ENCODE results near the gene PTPRN2. TPM values are rescaled to one million over a fixed set of nuclear protein-coding genes. Genes with fewer than 3 reads are reported as not detected.

The PTPRN2 gene
- total RNA-seq, 1 donor from 2014 or later = 1.8 TPM

DNA sequence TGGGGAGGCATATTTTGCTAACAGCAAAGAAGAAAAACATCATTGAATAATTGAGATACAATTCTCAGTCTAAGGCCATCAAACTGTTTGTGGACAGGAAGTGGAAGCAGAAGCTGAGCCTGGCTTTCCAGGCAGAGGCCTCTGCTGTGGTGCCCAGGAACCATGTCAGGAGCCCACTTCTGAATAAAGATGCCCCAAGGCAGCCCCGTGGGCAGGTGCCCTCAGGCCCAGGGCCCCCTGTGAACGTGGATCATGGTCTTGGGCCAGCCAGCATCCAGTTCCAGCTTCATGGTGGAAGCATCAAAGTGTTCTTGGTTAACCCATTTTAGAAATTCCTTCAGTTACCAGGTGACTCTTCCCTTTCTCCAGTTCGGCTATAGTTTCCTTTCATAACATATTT lies 346.8 kb downstream of the PTPRN2 start:
- H3K4me1 Mint-ChIP-seq = no peaks in the 10 kb centered on the region
- no peak overlapping the region for H3K4me3 Mint-ChIP-seq
- TF ChIP-seq, protein P1, sequence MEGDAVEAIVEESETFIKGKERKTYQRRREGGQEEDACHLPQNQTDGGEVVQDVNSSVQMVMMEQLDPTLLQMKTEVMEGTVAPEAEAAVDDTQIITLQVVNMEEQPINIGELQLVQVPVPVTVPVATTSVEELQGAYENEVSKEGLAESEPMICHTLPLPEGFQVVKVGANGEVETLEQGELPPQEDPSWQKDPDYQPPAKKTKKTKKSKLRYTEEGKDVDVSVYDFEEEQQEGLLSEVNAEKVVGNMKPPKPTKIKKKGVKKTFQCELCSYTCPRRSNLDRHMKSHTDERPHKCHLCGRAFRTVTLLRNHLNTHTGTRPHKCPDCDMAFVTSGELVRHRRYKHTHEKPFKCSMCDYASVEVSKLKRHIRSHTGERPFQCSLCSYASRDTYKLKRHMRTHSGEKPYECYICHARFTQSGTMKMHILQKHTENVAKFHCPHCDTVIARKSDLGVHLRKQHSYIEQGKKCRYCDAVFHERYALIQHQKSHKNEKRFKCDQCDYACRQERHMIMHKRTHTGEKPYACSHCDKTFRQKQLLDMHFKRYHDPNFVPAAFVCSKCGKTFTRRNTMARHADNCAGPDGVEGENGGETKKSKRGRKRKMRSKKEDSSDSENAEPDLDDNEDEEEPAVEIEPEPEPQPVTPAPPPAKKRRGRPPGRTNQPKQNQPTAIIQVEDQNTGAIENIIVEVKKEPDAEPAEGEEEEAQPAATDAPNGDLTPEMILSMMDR (IDR thresholded peaks at IDR 0.05) = no peak
- H3K27me3 Mint-ChIP-seq = no peaks in the 10 kb centered on the region
- no peaks in the 10 kb centered on the region for H3K36me3 Mint-ChIP-seq (ENCODE audit: low read depth)
- H3K27ac Mint-ChIP-seq = no peak overlapping the region
- ATAC-seq (ENCODE audit: low read depth) (no peak), DNase-seq (no peak)
- ChIA-PET CTCF (no interaction called here), POLR2A (no interaction called here)
- no peaks in the 10 kb centered on the region for H3K9me3 Mint-ChIP-seq
- intact Hi-C loops (cut with micrococcal nuclease) = no loop called here

DNA sequence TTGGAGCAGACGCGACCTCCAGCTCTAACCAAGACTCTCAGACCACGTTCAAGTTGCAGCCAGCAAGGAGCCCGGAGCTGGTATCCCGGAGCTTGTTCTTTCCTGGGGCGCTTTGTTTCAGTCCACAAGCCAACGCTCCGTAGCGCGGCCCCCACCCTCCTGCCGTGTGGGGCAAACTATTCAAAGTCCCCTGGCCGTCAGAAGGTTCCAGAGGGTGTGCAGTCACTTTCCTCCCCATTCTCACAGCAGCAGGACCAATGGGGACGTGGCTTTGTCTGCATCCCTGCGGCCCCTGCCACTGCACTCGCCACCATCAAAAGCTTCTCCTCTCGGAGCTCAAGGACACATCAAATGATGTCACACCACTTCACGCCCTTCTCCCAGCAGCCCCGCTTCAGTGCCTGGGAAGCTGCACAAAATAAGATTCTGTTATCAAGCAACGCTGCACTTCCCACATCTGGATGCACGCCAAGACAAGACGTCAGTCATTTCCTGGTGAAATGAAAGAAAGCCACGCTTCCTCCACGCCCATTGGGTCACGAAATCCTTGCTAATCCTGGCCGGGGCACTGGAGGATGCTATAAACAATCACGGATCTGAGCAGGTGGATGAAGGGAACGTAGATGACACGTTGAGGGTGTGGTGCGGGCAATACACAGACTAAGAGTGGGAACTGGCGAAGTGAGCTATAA lies 348.2 kb downstream of the PTPRN2 start:
- Mint-ChIP-seq H3K9me3 (no peaks in the 10 kb centered on the region), H3K4me1 (no peaks in the 10 kb centered on the region), H3K4me3 (no peak overlapping the region), H3K36me3 (ENCODE audit: low read depth) (no peaks in the 10 kb centered on the region), H3K27me3 (no peaks in the 10 kb centered on the region), H3K27ac (no peak overlapping the region)
- ChIA-PET POLR2A (no interaction called here), CTCF (no interaction called here)
- ATAC-seq (ENCODE audit: low read depth) = no peak
- DNase-seq = no peak
- TF ChIP-seq, protein P1 (IDR thresholded peaks at IDR 0.05) = no peak
- intact Hi-C loops (cut with micrococcal nuclease) = no loop called here

DNA sequence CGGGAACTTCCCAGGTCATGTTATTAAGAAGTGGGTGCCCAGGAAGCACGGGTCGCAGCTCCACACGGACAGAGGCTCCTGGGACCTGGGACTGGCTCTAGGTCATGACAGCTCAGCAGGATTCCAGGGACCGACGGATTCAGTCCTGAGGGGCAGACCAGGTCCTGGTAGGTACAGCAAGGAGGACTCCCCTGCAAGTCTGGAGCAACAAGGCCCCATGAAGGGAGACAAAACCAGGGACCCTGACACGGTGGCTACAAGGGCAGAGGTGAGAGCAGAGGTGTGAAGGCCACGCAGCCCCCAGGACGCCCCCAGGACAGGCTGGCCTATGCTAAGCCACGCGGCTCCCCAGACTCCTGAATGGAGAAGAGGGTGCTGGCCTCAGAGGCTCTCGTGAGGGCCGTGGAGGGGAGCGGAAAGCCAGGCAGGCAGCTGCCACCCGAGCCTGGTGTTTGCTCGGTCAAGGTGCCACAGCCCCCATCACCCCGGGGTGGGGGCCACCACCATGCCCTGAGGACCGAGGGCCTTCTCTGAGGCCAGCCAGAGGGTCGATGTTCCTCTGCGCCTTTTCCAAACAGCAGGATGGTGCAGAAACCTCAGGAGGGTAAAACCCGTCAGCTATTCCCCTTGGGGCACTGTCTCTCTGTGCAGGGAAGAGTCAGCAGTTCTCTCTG lies 348.9 kb downstream of the PTPRN2 start:
- intact Hi-C loops (cut with micrococcal nuclease) = no loop called here
- ChIA-PET CTCF (no interaction called here), POLR2A (no interaction called here)
- no peak for DNase-seq
- no peak overlapping the region for H3K27ac Mint-ChIP-seq
- H3K4me1 Mint-ChIP-seq = no peaks in the 10 kb centered on the region
- no peaks in the 10 kb centered on the region for H3K9me3 Mint-ChIP-seq
- TF ChIP-seq, protein P1 (IDR thresholded peaks at IDR 0.05) = no peak
- no peaks in the 10 kb centered on the region for H3K27me3 Mint-ChIP-seq
- H3K4me3 Mint-ChIP-seq = no peak overlapping the region
- ATAC-seq (ENCODE audit: low read depth) = no peak
- no peaks in the 10 kb centered on the region for H3K36me3 Mint-ChIP-seq (ENCODE audit: low read depth)

DNA sequence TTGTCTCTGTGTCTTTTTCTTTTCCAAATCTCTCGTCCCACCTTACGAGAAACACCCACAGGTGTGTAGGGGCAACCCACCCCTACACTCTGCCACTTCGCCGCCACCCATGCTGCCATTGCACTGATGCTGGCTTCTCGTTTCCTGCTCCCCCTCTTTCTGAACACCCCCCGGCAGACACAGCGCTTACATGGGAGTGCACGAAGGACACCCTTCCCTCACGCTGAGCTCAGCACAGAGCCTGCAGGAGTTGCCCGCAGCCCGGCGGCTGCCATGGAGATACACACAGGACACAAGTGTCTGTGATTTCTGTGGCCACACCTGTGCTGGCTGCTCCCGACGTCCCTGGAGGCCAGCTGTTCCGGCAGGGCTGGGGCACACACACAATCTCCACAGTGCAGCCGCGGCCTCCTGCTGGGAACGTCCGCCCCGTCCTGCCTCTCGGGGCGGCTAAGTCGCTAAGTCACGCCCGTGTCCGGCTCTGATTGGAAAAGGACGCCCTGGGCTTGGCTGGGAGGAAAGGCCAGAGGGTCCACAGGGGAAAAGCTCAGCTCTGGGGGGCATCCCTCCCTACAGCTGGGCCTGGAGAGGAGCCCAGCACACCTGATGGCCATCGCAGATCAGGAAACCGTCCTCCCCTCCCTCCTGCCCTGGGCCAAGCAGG lies 349.8 kb downstream of the PTPRN2 start:
- Mint-ChIP-seq H3K36me3 (ENCODE audit: low read depth) (no peaks in the 10 kb centered on the region), H3K27me3 (no peaks in the 10 kb centered on the region), H3K9me3 (no peaks in the 10 kb centered on the region), H3K27ac (no peak overlapping the region), H3K4me3 (no peak overlapping the region), H3K4me1 (no peaks in the 10 kb centered on the region)
- TF ChIP-seq, protein P1 (IDR thresholded peaks at IDR 0.05) = no peak
- CTCF ChIA-PET = no interaction called here
- DNase-seq (no peak), ATAC-seq (ENCODE audit: low read depth) (no peak)
- intact Hi-C loops (cut with micrococcal nuclease) = no loop called here
- POLR2A ChIA-PET = no interaction called here

DNA sequence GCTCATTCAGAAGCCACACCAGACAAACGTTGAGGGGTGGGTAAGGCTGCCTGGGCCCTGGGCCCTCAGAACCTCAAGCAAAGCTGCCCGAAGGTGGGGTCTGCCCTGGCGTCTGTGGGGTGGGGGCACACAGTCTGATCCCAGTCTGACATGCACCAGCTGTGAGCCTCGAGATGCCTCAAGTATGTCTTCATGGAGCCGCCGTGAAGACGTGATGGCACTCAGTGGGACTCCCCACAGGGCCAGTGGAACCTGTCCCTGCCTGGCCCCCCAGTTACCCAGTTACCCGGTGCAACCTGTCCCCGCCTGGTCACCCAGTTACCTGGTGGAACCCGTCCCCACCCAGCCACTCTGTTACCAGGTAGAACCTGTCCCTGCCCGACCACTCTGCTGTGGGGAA lies 351.2 kb downstream of the PTPRN2 start:
- Mint-ChIP-seq H3K36me3 (ENCODE audit: low read depth) (no peaks in the 10 kb centered on the region), H3K9me3 (peaks cover 2% of the 10 kb centered on the region), H3K4me1 (no peaks in the 10 kb centered on the region), H3K27ac (no peak overlapping the region), H3K27me3 (no peaks in the 10 kb centered on the region), H3K4me3 (no peak overlapping the region)
- DNase-seq = no peak
- no peak for ATAC-seq (ENCODE audit: low read depth)
- intact Hi-C loops (cut with micrococcal nuclease) = no loop called here
- TF ChIP-seq, protein P1 (IDR thresholded peaks at IDR 0.05) = no peak
- POLR2A ChIA-PET = no interaction called here
- CTCF ChIA-PET = no interaction called here
